H1 (cell line): ENCODE data around the gene GPR155.

Experiments used
- CHD1 ChIP-seq: IDR thresholded peaks from 2 replicates; pipeline ENCODE4 v1.6.1; 2012; ENCODE audit warnings: low read depth, low read length, improper control_type of control experiment
- CTCF ChIP-seq, 3 experiments: IDR thresholded peaks; 1 replicate in 2 of 3; 2 replicates in 1 of 3; pipeline versions ENCODE4 v1.5.1 to v1.6.1; 2011; ENCODE audit warnings: low read length in 3 of 3, mild to moderate bottlenecking in 3 of 3, inconsistent platforms in 2 of 3, low read depth in 1 of 3, moderate library complexity in 1 of 3; ENCODE audit not compliant: insufficient read depth in 1 of 3; ENCODE audit errors: control extremely low read depth in 1 of 3
- EZH2 ChIP-seq: fragments of 200-600 bp; sonication (generic); IDR thresholded peaks from 2 replicates; pipeline ENCODE4 v1.7.1; 2012; ENCODE audit warnings: low read depth, mild to moderate bottlenecking, moderate library complexity, low read length, inconsistent platforms; ENCODE audit not compliant: severe bottlenecking
- PHF8 ChIP-seq: fragments of 200-600 bp; sonication (generic); conservative IDR thresholded peaks from 2 replicates; pipeline ENCODE4 v1.7.1; 2012; ENCODE audit warnings: low read depth, mild to moderate bottlenecking, inconsistent platforms, low read length, moderate library complexity
- POLR2A ChIP-seq, 2 experiments: IDR thresholded peaks; 1 replicate in 1 of 2; 2 replicates in 1 of 2; pipeline ENCODE4 v1.6.1; 2011; ENCODE audit warnings: low read depth in 2 of 2, low read length in 2 of 2, mild to moderate bottlenecking in 2 of 2; ENCODE audit errors: control extremely low read depth in 1 of 2
- POLR2AphosphoS5 ChIP-seq: IDR thresholded peaks from 2 replicates; pipeline ENCODE4 v1.6.1; 2011; ENCODE audit warnings: low read depth, low read length
- RFX5 ChIP-seq: IDR thresholded peaks from 2 replicates; pipeline ENCODE4 v1.6.1; 2011; ENCODE audit warnings: low read depth, low read length, improper control_type of control experiment, borderline replicate concordance

GRCh38 chr2:174430066-174430465, 56.8 kb downstream of the GPR155 start:
- TF ChIP-seq CHD1 (no peak), RFX5 (no peak), CTCF (IDR thresholded peaks at IDR 0.05; ENCODE audit: control extremely low read depth in 1 of 3, insufficient read depth in 1 of 3, low read depth in 1 of 3, low read length in 3 of 3) (no peak), POLR2A (IDR thresholded peaks at IDR 0.05; ENCODE audit: control extremely low read depth in 1 of 2, low read depth in 2 of 2, low read length in 2 of 2) (no peak), EZH2 (no peak), PHF8 (no peak), POLR2AphosphoS5 (no peak)
